WERI-Rb-1 (cell line): ENCODE results near the gene DKKL1.
A peak's percentile ranks its signal among the peaks of the same experiment; 100 is the strongest.
"Not testable (repeated sequence)": the region's sequence is repeated elsewhere in the genome, so short reads cannot be mapped to it uniquely, and the experiment has no call there.

ENCODE experiments used
- DNase-seq: peaks from one replicate; pipeline ENCODE4 v3.0.0-alpha.2; 2020
- H3K27ac ChIP-seq: fragments of 250-450 bp; sonication (Bioruptor Pico); 2 replicates; pipeline ENCODE4 v1.5.1; 2020; ENCODE audit warnings: mild to moderate bottlenecking, moderate library complexity
- H3K27me3 ChIP-seq: fragments of 250-450 bp; sonication (Bioruptor Pico); 2 replicates; pipeline ENCODE4 v1.5.1; 2021; ENCODE audit warnings: mild to moderate bottlenecking, low read depth, moderate library complexity; ENCODE audit not compliant: insufficient read depth, severe bottlenecking
- H3K36me3 ChIP-seq: fragments of 250-450 bp; sonication (Bioruptor Pico); 2 replicates; pipeline ENCODE4 v1.5.1; 2020; ENCODE audit warnings: mild to moderate bottlenecking, moderate library complexity
- H3K4me3 ChIP-seq: 2 replicates; pipeline ENCODE4 v1.5.1; 2011; ENCODE audit warnings: low read depth, mild to moderate bottlenecking, control low read depth, low read length
- H3K9me3 ChIP-seq: fragments of 250-450 bp; sonication (Bioruptor Pico); 2 replicates; pipeline ENCODE4 v1.5.1; 2021; ENCODE audit warnings: mild to moderate bottlenecking, moderate library complexity; ENCODE audit not compliant: severe bottlenecking
- TF ChIP-seq, protein P1 (sequence below): IDR thresholded peaks from 2 replicates; pipeline ENCODE4 v1.5.1; 2011; ENCODE audit warnings: low read depth, mild to moderate bottlenecking, control low read depth, inconsistent platforms, low read length

Gene DKKL1

DNA sequence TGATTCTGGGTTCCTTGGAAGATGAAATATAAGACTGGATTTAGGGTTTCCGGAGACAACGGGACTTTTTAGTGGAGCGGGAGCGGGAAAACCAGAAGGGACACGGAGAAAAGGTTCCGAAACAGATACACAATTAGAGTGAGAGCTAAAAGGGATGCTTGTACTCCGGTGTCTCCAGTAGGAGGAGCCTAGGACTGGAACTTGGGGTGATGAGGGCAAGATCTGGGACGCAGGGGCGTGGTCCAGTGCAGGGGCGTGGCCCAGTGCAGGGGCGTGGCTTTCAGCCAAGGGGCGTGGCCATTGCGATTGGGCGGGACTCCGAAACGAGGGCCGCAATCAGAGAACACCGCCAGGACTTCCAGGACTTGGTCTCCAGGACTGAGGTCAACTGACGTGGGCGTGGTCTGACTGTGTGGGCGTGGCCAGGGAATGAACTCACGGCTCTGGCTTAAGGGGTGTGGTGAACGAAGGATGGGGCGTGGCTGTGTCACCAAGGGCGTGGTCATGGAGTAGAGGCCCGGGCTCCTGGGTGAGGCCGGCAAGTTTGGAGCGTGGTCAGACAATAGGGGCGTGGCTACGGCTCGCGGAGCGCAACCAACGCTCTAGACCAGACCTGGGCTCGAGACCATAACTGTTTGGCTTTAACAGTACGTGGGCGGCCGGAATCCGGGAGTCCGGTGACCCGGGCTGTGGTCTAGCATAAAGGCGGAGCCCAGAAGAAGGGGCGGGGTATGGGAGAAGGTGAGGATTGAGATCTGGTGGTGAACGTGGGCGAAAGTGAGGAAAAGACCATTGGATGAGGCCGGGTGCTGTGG lies at the start of gene DKKL1:
Gene DKKL1, plus strand, starts transcription at position 610 of the 815 bp plus-strand sequence. Its CDS starts 122 bp downstream, at position 732.
- 0 out of 2 replicates have a peak within 1 kb of the TSS, but pooled peaks have one; percentile 14 for H3K27ac ChIP-seq

DNA sequence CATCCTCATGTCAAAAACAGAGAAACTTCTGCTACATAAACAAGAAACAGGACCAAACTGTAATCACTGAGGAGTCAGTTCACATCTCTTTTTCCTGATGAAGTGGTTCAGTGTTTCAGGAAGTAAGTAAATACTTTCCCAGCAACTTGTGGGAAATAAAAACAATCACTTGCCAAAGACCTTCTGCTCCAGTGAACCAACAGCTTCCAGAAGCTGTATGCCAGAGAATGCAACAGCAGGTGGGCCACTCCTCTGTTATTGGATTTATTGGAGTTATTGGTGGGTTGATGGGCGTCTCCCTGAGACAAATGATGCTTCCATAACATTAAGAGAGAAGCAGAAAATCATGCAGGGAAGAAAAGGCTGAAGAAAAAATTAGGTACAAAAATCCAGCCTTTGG lies 48.6 kb upstream of the DKKL1 start:
- H3K27me3 ChIP-seq = no peaks in the 10 kb centered on the region

More for the DNA sequence above, at the start of gene DKKL1:
- H3K36me3 ChIP-seq = peaks cover 11% of the 10 kb centered on the region; the same call in 1 of the 2 replicates
- DNase-seq = peak; percentile 84
- no peaks in the 10 kb centered on the region for H3K9me3 ChIP-seq
- peak within 1 kb of the TSS; percentile 87 for H3K4me3 ChIP-seq
- no peaks in the 10 kb centered on the region for H3K27me3 ChIP-seq
- TF ChIP-seq, protein P1, sequence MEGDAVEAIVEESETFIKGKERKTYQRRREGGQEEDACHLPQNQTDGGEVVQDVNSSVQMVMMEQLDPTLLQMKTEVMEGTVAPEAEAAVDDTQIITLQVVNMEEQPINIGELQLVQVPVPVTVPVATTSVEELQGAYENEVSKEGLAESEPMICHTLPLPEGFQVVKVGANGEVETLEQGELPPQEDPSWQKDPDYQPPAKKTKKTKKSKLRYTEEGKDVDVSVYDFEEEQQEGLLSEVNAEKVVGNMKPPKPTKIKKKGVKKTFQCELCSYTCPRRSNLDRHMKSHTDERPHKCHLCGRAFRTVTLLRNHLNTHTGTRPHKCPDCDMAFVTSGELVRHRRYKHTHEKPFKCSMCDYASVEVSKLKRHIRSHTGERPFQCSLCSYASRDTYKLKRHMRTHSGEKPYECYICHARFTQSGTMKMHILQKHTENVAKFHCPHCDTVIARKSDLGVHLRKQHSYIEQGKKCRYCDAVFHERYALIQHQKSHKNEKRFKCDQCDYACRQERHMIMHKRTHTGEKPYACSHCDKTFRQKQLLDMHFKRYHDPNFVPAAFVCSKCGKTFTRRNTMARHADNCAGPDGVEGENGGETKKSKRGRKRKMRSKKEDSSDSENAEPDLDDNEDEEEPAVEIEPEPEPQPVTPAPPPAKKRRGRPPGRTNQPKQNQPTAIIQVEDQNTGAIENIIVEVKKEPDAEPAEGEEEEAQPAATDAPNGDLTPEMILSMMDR = peak; percentile 13; the same call in 1 of the 2 replicates

DNA sequence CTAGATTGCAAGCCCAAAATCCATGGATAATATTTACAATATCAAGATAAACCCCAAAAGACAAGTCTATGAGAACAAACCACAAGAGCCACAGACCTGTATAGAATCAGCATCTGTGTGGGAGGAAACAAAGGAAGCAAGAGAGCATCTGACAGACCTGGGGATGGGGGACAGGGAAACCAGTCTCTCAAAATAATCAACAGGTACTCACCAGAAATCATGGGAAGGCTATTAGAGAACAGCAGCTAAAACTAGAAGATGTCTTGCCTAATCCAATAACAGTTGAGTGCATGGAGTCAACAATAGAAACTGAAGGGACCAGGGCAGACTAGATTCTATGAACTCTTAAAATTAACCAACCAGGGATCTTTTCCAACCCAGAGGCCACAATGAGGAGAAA lies 47.4 kb upstream of the DKKL1 start:
- DNase-seq = no peak
- Histone ChIP-seq H3K9me3 (peaks cover 2% of the 10 kb centered on the region), H3K4me3 (no peak overlapping the region), H3K27ac (no peak overlapping the region), H3K27me3 (no peaks in the 10 kb centered on the region), H3K36me3 (no peaks in the 10 kb centered on the region)
- TF ChIP-seq, protein P1 = no peak

More for the DNA sequence above, 48.6 kb upstream of the DKKL1 start:
- no peak for DNase-seq
- TF ChIP-seq, protein P1 = no peak
- Histone ChIP-seq H3K27ac (no peak overlapping the region), H3K4me3 (no peak overlapping the region), H3K36me3 (peaks cover 6% of the 10 kb centered on the region; the same call in 1 of the 2 replicates), H3K9me3 (no peaks in the 10 kb centered on the region)

DNA sequence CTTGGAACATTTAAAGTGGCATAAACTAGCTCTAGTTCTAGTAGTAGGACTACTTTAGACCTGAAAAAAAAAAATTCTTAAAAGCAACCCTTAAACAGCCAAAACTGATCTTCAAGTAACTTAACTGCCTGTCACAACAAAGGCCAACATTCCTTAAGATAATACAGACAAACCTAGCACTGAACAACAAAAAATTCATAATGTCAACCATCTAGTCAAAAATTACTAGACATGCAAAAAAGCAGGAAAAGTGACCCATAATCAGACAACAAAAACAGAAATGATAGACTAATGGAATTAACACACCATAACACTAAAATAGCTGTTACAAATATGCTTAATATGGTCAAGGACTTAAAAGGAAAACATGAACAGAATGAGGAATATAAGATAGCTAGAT lies 45.4 kb upstream of the DKKL1 start:
- no peak for DNase-seq
- TF ChIP-seq, protein P1 = no peak
- Histone ChIP-seq H3K36me3 (no peaks in the 10 kb centered on the region), H3K4me3 (no peak overlapping the region), H3K9me3 (peaks cover 4% of the 10 kb centered on the region), H3K27ac (no peak overlapping the region), H3K27me3 (no peaks in the 10 kb centered on the region)

DNA sequence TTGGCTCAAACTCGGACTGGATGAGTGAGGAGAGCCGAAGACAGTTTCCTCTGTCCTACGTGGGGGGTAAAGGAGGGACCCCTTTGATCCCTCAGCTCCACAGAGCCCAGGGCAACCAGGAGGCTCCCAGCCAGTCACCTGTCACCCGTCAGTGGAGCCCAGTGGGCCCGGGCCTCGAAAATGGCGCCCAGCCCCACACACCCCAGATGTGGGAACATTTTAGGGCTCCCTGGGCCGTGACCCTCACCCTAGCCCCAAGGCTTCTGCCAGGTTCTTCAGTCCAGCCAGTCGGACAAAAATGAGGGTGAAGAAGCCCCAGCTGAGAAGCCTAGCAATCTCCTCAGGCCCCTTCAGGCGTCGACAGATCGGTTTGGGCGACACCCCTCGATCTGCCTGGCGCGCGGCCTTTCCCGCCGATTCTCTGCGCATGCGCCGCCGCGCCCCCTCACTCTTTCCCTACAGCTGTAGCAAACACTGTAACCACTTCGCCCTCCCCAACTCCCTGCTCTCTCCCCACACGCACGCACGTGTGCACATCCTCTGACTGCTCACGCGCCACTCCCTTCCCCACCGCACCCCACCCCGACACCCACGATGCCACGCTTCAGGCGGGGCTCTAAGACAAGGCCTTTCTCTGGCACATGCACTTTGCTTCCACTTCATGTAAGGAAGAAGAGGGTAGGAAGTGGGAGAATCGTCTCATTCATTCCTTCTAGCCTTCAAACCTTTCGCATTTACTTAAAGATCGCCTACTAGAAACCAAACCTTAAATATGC lies 38.7 kb upstream of the DKKL1 start, which contains the start of gene SLC6A16:
Gene SLC6A16, minus strand, starts transcription at position 391 of the 776 bp plus-strand sequence. CDS start 13,844 bp downstream, outside the sequence.
- TF ChIP-seq, protein P1 = no peak
- peaks cover 4% of the 10 kb centered on the region for H3K9me3 ChIP-seq
- H3K27me3 ChIP-seq = no peaks in the 10 kb centered on the region
- DNase-seq = no peak
- no peaks in the 10 kb centered on the region for H3K36me3 ChIP-seq
- H3K27ac ChIP-seq = no peak within 1 kb of the TSS
- no peak within 1 kb of the TSS for H3K4me3 ChIP-seq

DNA sequence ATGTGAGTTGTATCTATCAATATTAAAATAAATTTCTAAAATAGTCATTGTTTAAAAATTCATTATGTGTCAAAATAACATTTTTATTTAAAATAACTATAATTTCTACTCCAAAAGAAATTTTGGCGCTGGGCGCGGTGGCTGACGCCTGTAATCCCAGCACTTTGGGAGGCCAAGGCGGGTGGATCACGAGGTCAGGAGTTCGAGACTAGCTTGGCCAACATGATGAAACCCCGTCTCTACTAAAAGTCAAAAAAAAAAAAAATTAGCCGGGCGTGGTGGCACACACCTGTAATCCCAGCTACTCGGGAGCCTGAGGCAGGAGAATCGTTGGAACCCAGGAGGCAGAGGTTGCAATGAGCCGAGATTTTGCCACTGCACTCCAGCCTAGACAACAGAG lies 37.9 kb upstream of the DKKL1 start:
- not testable (repeated sequence) for H3K27me3 ChIP-seq, H3K27ac ChIP-seq, H3K36me3 ChIP-seq, H3K9me3 ChIP-seq, DNase-seq, H3K4me3 ChIP-seq
